Esophagus squamous epithelium (tissue), 5 donors: ENCODE measurements around the gene C19orf44. TPM values are rescaled to one million over a fixed set of nuclear protein-coding genes. Genes with fewer than 3 reads are reported as not detected.
A peak's percentile ranks its signal among the peaks of the same experiment; 100 is the strongest.
"Not testable (repeated sequence)": the region's sequence is repeated elsewhere in the genome, so short reads cannot be mapped to it uniquely, and the experiment has no call there.

Experiments
- DNase-seq: peaks from one replicate; lab custom pipeline; 2025; lab: John Stamatoyannopoulos, UW
- H3K27ac ChIP-seq, 4 donors: fragments of 200-600 bp; sonication (generic); one replicate each; pipeline ENCODE4 v1.5.1; 2016 to 2019; ENCODE audit warnings: mild to moderate bottlenecking in 1 of 4
- H3K27me3 ChIP-seq, 4 donors: fragments of 200-600 bp; sonication (generic); 1 replicate in 3 of 4; 2 replicates in 1 of 4; pipeline versions ENCODE4 v1.5.1 to v1.6.0; 2017 to 2021; ENCODE audit warnings: antibody characterized with exemption in 1 of 4
- H3K36me3 ChIP-seq, 3 donors: fragments of 200-600 bp; sonication (generic); one replicate each; pipeline ENCODE4 v1.5.1; 2016 to 2019
- H3K4me1 ChIP-seq, 3 donors: fragments of 200-600 bp; sonication (generic); one replicate each; pipeline ENCODE4 v1.5.1; 2017 to 2019
- H3K4me3 ChIP-seq, 4 donors: fragments of 200-600 bp; sonication (generic); 1 replicate in 3 of 4; 2 replicates in 1 of 4; pipeline ENCODE4 v1.5.1; 2016 to 2019; ENCODE audit warnings: mild to moderate bottlenecking in 2 of 4, moderate library complexity in 1 of 4
- H3K9me3 ChIP-seq, 3 donors: fragments of 200-600 bp; sonication (generic); one replicate each; pipeline ENCODE4 v1.5.1; 2016 to 2019
- POLR2A ChIP-seq, 4 donors: fragments of 450-650 bp; IDR thresholded peaks; one replicate each; pipeline ENCODE4 v1.6.1; 2017; ENCODE audit warnings: antibody characterized with exemption in 4 of 4, mild to moderate bottlenecking in 4 of 4, moderate library complexity in 3 of 4
- WGBS, 2 donors: methylation state at CpG; one replicate each; pipeline ENCODE4 v1.1.5; 2018; 5-methylcytosine and 5-hydroxymethylcytosine counted together
- intact Hi-C: fragments of 100-400 bp; cut with DNase I; formaldehyde crosslinking; loops from one replicate; pipeline ENCODE4 v1.15.0; 2022
- total RNA-seq, 4 donors: library from RNA; depleted of rRNA; stranded (reverse); fragments of >200 nt; gene quantifications; one replicate each; pipeline ENCODE4 v1.1.0, GENCODE V29; 2016
- TF ChIP-seq, protein P1 (sequence below), 6 experiments: fragments of 450-650 bp in 4 of 6; fragments of 200-600 bp in 2 of 6; sonication (generic) in 2 of 6; IDR thresholded peaks; one replicate each; pipeline ENCODE4 v1.5.1; 2016 to 2019; ENCODE audit warnings: antibody characterized with exemption in 6 of 6, mild to moderate bottlenecking in 4 of 6, moderate library complexity in 4 of 6
- donor health status: DM: yes; HTN: yes; CAD: no.

C19orf44 gene
- total RNA-seq, 4 donors from 2014 or later = 2.5 to 10.0 (median 4.2) TPM

DNA sequence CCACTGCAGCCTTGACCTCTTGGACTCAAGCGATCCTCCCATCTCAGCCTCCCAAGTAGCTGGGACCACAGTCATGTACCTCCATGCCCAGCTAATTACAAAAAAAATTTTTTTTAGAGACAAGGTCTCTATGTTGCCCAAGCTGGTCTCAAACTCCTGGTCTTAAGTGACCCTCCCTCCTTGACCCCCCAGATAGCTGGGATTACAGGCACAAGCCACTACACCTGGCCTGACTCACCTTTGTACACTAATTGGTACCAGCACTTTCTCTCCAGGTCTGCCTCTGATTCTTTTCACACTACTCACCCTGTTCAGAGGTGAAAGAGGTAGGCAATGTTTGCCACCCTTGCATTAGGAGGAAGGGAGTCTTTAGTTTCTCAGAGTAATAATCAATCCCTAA, 18.9 kb upstream of the C19orf44 start:
- Histone ChIP-seq H3K4me1 (peaks cover 0 to 4% (median 0%) of the 10 kb centered on the region in 3 donors), H3K9me3 (no peaks in the 10 kb centered on the region), H3K4me3 (no peak overlapping the region), H3K27me3 (no peaks in the 10 kb centered on the region), H3K27ac (no peak overlapping the region), H3K36me3 (no peaks in the 10 kb centered on the region)
- DNase-seq = no peak
- TF ChIP-seq, protein P1, sequence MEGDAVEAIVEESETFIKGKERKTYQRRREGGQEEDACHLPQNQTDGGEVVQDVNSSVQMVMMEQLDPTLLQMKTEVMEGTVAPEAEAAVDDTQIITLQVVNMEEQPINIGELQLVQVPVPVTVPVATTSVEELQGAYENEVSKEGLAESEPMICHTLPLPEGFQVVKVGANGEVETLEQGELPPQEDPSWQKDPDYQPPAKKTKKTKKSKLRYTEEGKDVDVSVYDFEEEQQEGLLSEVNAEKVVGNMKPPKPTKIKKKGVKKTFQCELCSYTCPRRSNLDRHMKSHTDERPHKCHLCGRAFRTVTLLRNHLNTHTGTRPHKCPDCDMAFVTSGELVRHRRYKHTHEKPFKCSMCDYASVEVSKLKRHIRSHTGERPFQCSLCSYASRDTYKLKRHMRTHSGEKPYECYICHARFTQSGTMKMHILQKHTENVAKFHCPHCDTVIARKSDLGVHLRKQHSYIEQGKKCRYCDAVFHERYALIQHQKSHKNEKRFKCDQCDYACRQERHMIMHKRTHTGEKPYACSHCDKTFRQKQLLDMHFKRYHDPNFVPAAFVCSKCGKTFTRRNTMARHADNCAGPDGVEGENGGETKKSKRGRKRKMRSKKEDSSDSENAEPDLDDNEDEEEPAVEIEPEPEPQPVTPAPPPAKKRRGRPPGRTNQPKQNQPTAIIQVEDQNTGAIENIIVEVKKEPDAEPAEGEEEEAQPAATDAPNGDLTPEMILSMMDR (IDR thresholded peaks at IDR 0.05) = no peak
- no peak for TF ChIP-seq POLR2A (IDR thresholded peaks at IDR 0.05)
- intact Hi-C loops = no loop called here
- 100% methylated on average over 1 of the region's 1 CpG for WGBS, 2 donors

DNA sequence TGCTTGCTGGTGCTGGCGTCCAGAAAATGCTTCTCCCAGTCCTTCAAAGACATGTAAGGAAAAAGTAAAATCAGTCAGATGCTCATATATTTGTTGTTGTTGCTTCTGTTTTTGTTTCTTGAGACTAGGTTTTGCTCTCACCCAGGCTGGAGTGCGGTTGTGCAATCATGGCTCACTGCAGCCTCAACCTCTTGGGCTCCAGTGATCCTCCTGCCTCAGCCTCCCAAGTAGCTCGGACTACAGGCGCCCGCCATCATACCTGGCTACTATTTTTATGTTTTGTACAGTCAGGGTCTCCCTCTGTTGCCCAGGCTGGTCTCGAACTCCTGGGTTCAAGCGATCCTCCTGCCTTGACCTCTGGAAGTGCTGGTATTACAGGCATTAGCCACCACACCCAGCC, 13.4 kb upstream of the C19orf44 start:
- H3K4me1 ChIP-seq = no peaks in the 10 kb centered on the region
- H3K4me3 ChIP-seq = no peak overlapping the region
- H3K27ac ChIP-seq = no peak overlapping the region
- no peak for TF ChIP-seq POLR2A (IDR thresholded peaks at IDR 0.05)
- TF ChIP-seq, protein P1 (IDR thresholded peaks at IDR 0.05) = no peak
- intact Hi-C loops = no loop called here
- no peaks in the 10 kb centered on the region for H3K27me3 ChIP-seq
- no peaks in the 10 kb centered on the region for H3K9me3 ChIP-seq
- H3K36me3 ChIP-seq = no peaks in the 10 kb centered on the region
- 79 to 95% methylated on average over 6 to 7 of the region's 7 CpGs for WGBS, 2 donors
- no peak for DNase-seq

DNA sequence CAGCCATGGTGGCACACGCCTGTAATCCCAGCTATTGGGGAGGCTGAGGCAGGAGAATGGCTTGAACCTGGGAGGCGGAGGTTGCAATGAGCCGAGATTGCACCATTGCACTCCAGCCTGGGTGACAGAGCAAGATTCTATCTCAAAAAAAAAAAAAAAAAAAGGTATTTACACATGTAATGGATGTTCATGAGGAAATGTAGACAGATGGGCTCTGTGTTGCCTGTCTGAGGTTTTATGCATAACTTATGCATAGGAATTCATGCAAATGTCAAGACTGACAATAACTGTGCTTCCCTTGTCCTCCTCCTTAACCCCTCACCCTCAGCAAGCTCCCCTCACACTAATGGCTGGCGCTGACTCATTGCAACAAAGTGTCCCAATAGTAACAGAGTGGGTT, 9.7 kb upstream of the C19orf44 start:
- H3K9me3 ChIP-seq, intact Hi-C loops, H3K4me3 ChIP-seq, H3K4me1 ChIP-seq, H3K27ac ChIP-seq, H3K36me3 ChIP-seq, DNase-seq, H3K27me3 ChIP-seq: not testable (repeated sequence)
- WGBS, 2 donors = 81 to 89% methylated on average over 4 of the region's 4 CpGs

DNA sequence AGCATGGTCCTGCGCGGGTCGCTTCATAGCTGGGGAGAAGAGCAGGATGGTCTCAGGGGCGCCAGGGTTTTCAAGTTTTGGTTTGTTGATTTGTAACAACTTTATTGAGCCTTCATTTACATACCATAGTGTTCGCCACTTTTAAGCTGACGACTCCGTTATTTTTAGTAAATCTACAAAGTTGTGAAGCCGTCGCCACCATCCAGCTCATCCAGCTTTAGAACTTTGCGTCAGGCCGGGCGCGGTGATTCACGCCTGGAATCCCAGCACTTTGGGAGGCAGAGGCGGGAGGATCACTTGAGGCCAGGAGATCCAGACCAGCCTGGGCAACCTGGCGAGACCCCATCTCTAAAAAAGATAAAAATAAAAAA, 404 bp downstream of the C19orf44 start:
- WGBS, 2 donors = 2 to 23% methylated on average over 10 to 15 of the region's 16 CpGs
- H3K36me3 ChIP-seq = peaks cover 0 to 14% (median 5%) of the 10 kb centered on the region in 3 donors
- DNase-seq = no peak
- H3K9me3 ChIP-seq = no peaks in the 10 kb centered on the region
- intact Hi-C loops = no loop called here
- no peaks in the 10 kb centered on the region for H3K27me3 ChIP-seq
- TF ChIP-seq, protein P1 (IDR thresholded peaks at IDR 0.05) = no peak
- TF ChIP-seq POLR2A (IDR thresholded peaks at IDR 0.05) = no peak
- peak overlapping the region; percentile 42 to 88 (median 66) for H3K4me3 ChIP-seq
- H3K4me1 ChIP-seq = peaks cover 10 to 22% (median 12%) of the 10 kb centered on the region in 3 donors
- H3K27ac ChIP-seq = peak overlapping the region; percentile 18 to 84 (median 79)

DNA sequence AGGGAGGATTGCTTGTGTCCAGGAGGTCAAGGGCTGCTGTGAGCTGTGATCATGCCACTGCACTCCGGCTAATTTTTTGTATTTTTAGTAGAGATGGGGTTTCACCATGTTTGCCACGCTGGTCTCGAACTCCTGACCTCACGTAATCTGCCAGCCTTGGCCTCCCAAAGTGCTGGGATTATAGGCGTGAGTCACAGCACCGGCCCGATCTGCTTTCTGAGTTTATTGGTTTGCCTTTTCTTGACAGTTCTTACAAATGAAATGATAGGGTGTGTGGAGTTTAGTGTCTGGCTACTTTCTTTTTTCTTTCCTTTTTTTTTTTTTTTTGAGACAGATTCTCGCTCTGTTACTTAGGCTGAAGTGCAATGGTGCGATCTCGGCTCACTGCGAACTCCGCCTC, 848 bp downstream of the C19orf44 start:
- peaks cover 0 to 18% (median 5%) of the 10 kb centered on the region in 3 donors for H3K36me3 ChIP-seq
- intact Hi-C loops = no loop called here
- H3K27ac ChIP-seq = peak overlapping the region in 2 of 4 donors; percentile 81 to 84
- TF ChIP-seq, protein P1 (IDR thresholded peaks at IDR 0.05) = no peak
- TF ChIP-seq POLR2A (IDR thresholded peaks at IDR 0.05) = no peak
- DNase-seq = no peak
- peaks cover 10 to 22% (median 12%) of the 10 kb centered on the region in 3 donors for H3K4me1 ChIP-seq
- no peaks in the 10 kb centered on the region for H3K9me3 ChIP-seq
- H3K4me3 ChIP-seq = peak overlapping the region in 3 of 4 donors; percentile 63 to 88 (median 68)
- WGBS, 2 donors = 57 to 74% methylated on average over 12 of the region's 12 CpGs
- H3K27me3 ChIP-seq = no peaks in the 10 kb centered on the region

DNA sequence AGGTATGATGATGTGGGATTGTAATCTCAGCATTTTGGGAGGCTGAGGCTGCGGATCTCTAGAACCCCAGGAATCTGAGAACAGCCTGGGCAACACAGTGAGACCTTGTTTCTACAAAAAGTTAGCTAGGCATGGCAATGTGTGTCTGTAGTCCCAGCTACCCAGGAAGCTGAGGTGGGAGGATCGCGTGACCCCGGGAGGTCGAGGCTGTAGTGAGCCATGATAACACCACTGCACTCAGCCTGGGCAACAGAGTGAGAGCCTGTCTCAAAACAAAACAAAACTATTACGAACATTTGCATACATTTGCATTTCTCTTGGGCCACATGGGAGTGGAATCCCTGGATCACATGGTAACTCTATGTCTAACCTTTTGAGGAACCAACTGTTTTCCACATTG, 1.6 kb downstream of the C19orf44 start:
- H3K9me3 ChIP-seq = no peaks in the 10 kb centered on the region
- no peaks in the 10 kb centered on the region for H3K27me3 ChIP-seq
- no peak overlapping the region for H3K4me3 ChIP-seq
- peaks cover 10 to 22% (median 12%) of the 10 kb centered on the region in 3 donors for H3K4me1 ChIP-seq
- WGBS, 2 donors = 86 to 90% methylated on average over 6 of the region's 6 CpGs
- no peak overlapping the region for H3K27ac ChIP-seq
- DNase-seq = no peak
- intact Hi-C loops = no loop called here
- H3K36me3 ChIP-seq = peaks cover 0 to 26% (median 5%) of the 10 kb centered on the region in 3 donors
- no peak for TF ChIP-seq POLR2A (IDR thresholded peaks at IDR 0.05)
- TF ChIP-seq, protein P1 (IDR thresholded peaks at IDR 0.05) = no peak
